NCI-H1105 (cell line): ENCODE data around the gene GGT6.
A peak's percentile ranks its signal among the peaks of the same experiment; 100 is the strongest.
"Not testable (repeated sequence)": the region's sequence is repeated elsewhere in the genome, so short reads cannot be mapped to it uniquely, and the experiment has no call there.

Source experiments
- DNase-seq: peaks from one replicate; lab custom pipeline; 2025; lab: John Stamatoyannopoulos, UW

The GGT6 gene

GRCh38 chr17:4560421-4560820, at the start of gene GGT6:
TSS of gene GGT6 (minus strand) at chr17:4560577. CDS start at chr17:4560521, 56 bp downstream.
- DNase-seq = peak; percentile 94

GRCh38 chr17:4610162-4610561, 49.8 kb upstream of the GGT6 start:
- DNase-seq = no peak

GRCh38 chr17:4609761-4610160, 49.4 kb upstream of the GGT6 start:
- no peak for DNase-seq

- DNase-seq = no peak
These were observed 47.4 kb upstream of the GGT6 start for GRCh38 chr17:4607773-4608187.

- no peak for DNase-seq
These were observed 46.9 kb upstream of the GGT6 start for GRCh38 chr17:4607261-4607741.

- DNase-seq = no peak
These were observed 45.4 kb upstream of the GGT6 start for GRCh38 chr17:4605826-4606225.

- not testable (repeated sequence) for DNase-seq
These were observed 44.4 kb upstream of the GGT6 start for GRCh38 chr17:4604736-4605135.

GRCh38 chr17:4604111-4604644, 43.8 kb upstream of the GGT6 start:
- DNase-seq = peak; percentile 61

GRCh38 chr17:4602041-4602440, 41.7 kb upstream of the GGT6 start:
- DNase-seq = no peak

GRCh38 chr17:4601326-4601725, 40.9 kb upstream of the GGT6 start:
- no peak for DNase-seq

GRCh38 chr17:4600563-4600962, 40.2 kb upstream of the GGT6 start:
- DNase-seq = no peak

- DNase-seq = no peak
These were observed 39.3 kb upstream of the GGT6 start for GRCh38 chr17:4599505-4600281.

GRCh38 chr17:4598776-4599504, 38.6 kb upstream of the GGT6 start:
- no peak for DNase-seq

- DNase-seq = no peak
These were observed 37.6 kb upstream of the GGT6 start for GRCh38 chr17:4597975-4598374.

- DNase-seq = no peak
These were observed 36.4 kb upstream of the GGT6 start for GRCh38 chr17:4596636-4597380.

- not testable (repeated sequence) for DNase-seq
These were observed 35.4 kb upstream of the GGT6 start for GRCh38 chr17:4595685-4596342.

GRCh38 chr17:4594931-4595684, 34.7 kb upstream of the GGT6 start:
- no peak for DNase-seq

- DNase-seq = no peak
These were observed 34.0 kb upstream of the GGT6 start for GRCh38 chr17:4594406-4594805.

- no peak for DNase-seq
These were observed 32.6 kb upstream of the GGT6 start for GRCh38 chr17:4593021-4593421.

GRCh38 chr17:4592240-4593005, 32.0 kb upstream of the GGT6 start:
- DNase-seq = no peak
